ENCODE data around the gene CMTM1. TPM values are rescaled to one million over a fixed set of nuclear protein-coding genes. Genes with fewer than 3 reads are reported as not detected.

CMTM1 gene
- total RNA-seq, 1 experiment from 2014 or later, result 5.2 TPM

DNA sequence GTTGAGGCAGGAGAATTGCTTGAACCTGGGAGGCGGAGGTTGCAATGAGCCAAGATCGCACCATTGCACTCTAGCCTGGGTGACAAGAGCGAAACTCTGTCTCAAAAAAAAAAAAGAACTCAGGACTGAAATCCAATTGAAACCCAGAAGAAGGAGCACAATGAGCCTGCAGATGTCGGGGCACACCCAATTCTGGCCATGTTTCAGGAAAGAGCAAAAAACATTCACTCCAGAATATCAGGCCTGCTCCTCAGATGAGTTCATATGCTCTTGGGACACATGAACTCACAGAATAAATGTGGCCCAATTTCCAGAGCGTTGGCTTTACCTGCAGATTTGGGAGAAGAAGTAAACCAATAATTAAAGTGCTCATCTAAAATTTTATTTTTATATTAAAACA is 10.1 kb downstream of the CMTM1 start:
- H3K4me1 ChIP-seq (ENCODE audit: control insufficient read depth in 1 of 2, insufficient read depth in 2 of 2, low read length in 2 of 2), result peaks cover 14% of the 10 kb centered on the region in 2 experiments
- no peak overlapping the region for H3K4me2 ChIP-seq (ENCODE audit: low read length)
- no peaks in the 10 kb centered on the region for H3K79me2 ChIP-seq (ENCODE audit: insufficient read depth, low read length)
- H3K9me2 ChIP-seq (ENCODE audit: insufficient read depth), result no peaks in the 10 kb centered on the region
- no peaks in the 10 kb centered on the region for H3K9me3 ChIP-seq (ENCODE audit: control insufficient read depth in 1 of 2, insufficient read depth in 1 of 2, low read depth in 1 of 2, low read length in 2 of 2)
- H3K36me3 ChIP-seq (ENCODE audit: control insufficient read depth in 1 of 2, insufficient read depth in 2 of 2, low read length in 2 of 2), result no peaks in the 10 kb centered on the region
- DNase-seq (ENCODE audit: low read depth, low spot score), result no peak
- intact Hi-C loops (cut with micrococcal nuclease), result no loop called here
- H3K9ac ChIP-seq (ENCODE audit: low read length), result no peak overlapping the region
- no peak overlapping the region for H3K4me3 ChIP-seq (replicated peaks in 1 of 2; ENCODE audit: low read depth in 1 of 2, low read length in 2 of 2)
- H2AFZ ChIP-seq (ENCODE audit: low read depth, low read length, poor library complexity, severe bottlenecking), result no peak overlapping the region
- ChIA-PET RAD21 (ENCODE audit: low non-redundant PET in 1 of 2, low total read pairs in 2 of 2, uncharacterized antibody in 2 of 2, unreplicated experiment in 2 of 2) (no interaction called here), CTCF (no interaction called here), POLR2A (no interaction called here)
- no peaks in the 10 kb centered on the region for H3K27me3 ChIP-seq (ENCODE audit: insufficient read depth, low read length)
- no peak for ATAC-seq
- no peaks in the 10 kb centered on the region for H4K20me1 ChIP-seq (ENCODE audit: insufficient read depth)
- no TSS peak for BruUV-seq (replicated peaks)
- TF ChIP-seq EGR1 (IDR thresholded peaks at IDR 0.05; ENCODE audit: low read depth), result no peak
- TF ChIP-seq, protein P1, sequence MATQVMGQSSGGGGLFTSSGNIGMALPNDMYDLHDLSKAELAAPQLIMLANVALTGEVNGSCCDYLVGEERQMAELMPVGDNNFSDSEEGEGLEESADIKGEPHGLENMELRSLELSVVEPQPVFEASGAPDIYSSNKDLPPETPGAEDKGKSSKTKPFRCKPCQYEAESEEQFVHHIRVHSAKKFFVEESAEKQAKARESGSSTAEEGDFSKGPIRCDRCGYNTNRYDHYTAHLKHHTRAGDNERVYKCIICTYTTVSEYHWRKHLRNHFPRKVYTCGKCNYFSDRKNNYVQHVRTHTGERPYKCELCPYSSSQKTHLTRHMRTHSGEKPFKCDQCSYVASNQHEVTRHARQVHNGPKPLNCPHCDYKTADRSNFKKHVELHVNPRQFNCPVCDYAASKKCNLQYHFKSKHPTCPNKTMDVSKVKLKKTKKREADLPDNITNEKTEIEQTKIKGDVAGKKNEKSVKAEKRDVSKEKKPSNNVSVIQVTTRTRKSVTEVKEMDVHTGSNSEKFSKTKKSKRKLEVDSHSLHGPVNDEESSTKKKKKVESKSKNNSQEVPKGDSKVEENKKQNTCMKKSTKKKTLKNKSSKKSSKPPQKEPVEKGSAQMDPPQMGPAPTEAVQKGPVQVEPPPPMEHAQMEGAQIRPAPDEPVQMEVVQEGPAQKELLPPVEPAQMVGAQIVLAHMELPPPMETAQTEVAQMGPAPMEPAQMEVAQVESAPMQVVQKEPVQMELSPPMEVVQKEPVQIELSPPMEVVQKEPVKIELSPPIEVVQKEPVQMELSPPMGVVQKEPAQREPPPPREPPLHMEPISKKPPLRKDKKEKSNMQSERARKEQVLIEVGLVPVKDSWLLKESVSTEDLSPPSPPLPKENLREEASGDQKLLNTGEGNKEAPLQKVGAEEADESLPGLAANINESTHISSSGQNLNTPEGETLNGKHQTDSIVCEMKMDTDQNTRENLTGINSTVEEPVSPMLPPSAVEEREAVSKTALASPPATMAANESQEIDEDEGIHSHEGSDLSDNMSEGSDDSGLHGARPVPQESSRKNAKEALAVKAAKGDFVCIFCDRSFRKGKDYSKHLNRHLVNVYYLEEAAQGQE (IDR thresholded peaks at IDR 0.05; ENCODE audit: low read depth), result no peak
- no peak for TF ChIP-seq JUND (IDR thresholded peaks at IDR 0.05)
- TF ChIP-seq CBX3 (IDR thresholded peaks at IDR 0.05; ENCODE audit: low read depth), result no peak
- no peak for TF ChIP-seq ELF1 (IDR thresholded peaks at IDR 0.05; ENCODE audit: borderline replicate concordance, low read depth)
- no peak for TF ChIP-seq TCF7L2 (IDR thresholded peaks at IDR 0.05; ENCODE audit: borderline replicate concordance, extremely low read depth, insufficient read depth, insufficient read length)
- H3K27ac ChIP-seq (ENCODE audit: low read depth, low read length), result no peak overlapping the region
